ENCODE measurements around the gene LEMD1.
A peak's percentile ranks its signal among the peaks of the same experiment; 100 is the strongest.

LEMD1 gene

DNA sequence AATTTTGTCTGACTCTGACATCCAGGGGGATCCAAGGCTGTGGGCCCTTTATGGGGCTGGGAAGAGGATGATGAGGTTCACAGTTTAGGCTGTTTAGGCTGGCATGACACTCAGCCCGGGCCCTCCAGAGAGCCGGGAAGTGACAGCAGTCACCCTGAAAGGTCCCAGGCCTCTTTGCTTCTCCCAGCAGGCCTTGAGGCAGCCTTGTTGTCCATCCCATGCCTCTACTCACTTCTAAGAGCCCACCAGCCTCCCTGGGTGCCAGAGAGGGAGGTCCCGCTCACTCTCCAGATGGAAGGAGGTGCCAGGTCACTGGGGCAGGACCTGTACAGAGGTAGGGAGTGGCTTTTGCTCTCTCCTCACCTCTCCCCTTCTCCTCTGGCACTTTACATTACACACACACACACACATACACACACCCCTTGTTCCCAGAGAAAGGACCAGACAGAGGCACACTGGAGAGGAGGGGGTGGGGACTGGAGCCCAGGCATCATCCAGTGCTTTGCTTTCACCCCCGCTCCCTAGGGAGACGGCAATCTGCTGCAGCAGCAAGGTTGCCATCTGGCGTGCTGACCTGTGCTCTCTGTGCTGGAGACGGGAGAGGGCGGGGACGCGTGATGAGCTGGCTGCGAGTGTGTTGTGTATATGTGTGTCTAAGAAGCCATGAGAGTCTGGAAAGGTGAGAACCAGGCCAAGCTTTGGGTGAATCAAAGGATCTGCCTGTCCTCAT is 69.7 kb downstream of the LEMD1 start:
- no peak for DNase-seq

- DNase-seq: no peak
Measured at GRCh38 chr1:205350691-205351141, 71.1 kb downstream of the LEMD1 start.

- DNase-seq: no peak
Measured at GRCh38 chr1:205350124-205350523, 71.7 kb downstream of the LEMD1 start.

- no peak for DNase-seq
Measured at GRCh38 chr1:205348554-205349487, 73.0 kb downstream of the LEMD1 start.

DNA sequence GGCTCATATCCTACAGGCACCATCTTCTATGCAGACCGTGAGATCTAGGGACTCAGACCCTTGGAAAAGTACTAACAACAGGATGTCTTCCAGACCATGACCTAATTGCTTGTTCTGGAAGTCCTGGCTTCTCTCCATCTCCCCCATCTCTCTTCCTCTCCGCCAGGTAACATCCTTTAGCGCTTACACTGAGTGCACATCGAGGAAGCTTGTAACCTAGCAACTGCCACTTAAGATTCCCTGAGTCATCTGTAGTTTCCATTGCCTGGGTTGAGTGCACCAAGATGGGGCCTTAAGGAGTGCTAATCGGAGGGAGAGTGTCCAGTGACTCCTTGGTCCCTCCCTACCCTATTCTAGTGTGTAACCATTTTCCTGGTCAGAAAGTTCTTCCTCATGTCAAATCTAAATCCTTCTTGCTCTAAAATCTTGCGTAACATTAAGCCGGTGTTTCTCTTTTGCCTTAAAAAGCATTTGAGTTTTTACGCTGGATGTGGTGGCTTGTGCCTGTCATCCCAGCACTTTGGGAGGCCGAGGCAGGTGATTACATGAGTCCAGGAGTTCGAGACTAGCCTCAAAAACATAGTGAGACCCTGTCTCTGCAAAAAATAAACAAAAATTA is 74.8 kb downstream of the LEMD1 start:
- DNase-seq: no peak

- no peak for DNase-seq
Measured at GRCh38 chr1:205345761-205346160, 76.1 kb downstream of the LEMD1 start.

- DNase-seq: peak; percentile 21 to 37
Measured at GRCh38 chr1:205344066-205344928, 77.6 kb downstream of the LEMD1 start.

GRCh38 chr1:205343431-205344065 is 78.3 kb downstream of the LEMD1 start:
- DNase-seq: peak in 1 of 2 donors; percentile 23

GRCh38 chr1:205342986-205343385 is 78.9 kb downstream of the LEMD1 start:
- DNase-seq: no peak

GRCh38 chr1:205340676-205341075 is 81.2 kb downstream of the LEMD1 start:
- no peak for DNase-seq

DNA sequence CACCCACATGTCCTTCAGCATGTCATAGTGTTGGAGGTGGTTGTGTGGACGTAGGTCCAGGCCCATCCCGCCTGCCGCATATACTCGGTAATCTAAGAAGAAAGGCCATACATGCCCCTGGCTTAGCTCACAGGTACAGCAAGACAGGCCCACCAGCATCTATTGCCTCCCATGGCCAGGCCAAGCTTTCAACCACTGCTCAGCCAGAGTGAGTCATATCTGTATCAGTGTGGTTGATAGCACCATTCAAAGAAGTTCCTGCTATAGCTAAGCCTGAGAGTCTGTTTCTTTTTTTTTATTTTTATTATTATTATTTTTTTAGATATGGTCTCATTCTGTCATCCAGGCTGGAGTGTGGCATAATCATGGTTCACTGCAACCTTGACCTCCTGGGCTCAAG is 82.1 kb downstream of the LEMD1 start:
- DNase-seq: no peak

GRCh38 chr1:205339197-205339702 is 82.6 kb downstream of the LEMD1 start:
- no peak for DNase-seq

GRCh38 chr1:205338011-205338410 is 83.8 kb downstream of the LEMD1 start:
- DNase-seq: no peak

GRCh38 chr1:205337481-205337880 is 84.4 kb downstream of the LEMD1 start:
- DNase-seq: no peak

DNA sequence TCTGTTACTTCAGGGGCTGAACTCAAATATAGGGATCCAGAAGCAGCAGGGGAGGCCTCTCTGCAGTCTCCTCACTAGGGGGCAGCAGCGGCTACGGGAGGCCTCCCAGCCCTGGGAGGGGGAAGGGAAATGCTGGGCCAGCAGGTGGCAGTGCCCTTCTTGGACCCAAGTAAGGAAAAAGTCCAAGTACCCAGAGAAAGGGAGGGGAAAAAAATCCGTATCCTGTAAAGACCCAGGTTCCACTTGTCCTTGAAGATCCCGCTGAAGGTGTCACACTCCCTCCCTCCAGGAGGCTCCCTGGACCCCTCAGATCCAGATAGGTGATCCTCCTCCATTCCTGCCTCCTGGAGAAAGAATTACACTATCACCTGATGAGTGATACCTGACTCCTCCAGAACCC is 86.2 kb downstream of the LEMD1 start:
- peak; percentile 77 to 81 for DNase-seq

GRCh38 chr1:205332015-205332791 is 89.7 kb downstream of the LEMD1 start:
- DNase-seq: no peak
